Lung (tissue), 12 donors: ENCODE data around the gene BCL2. TPM values are rescaled to one million over a fixed set of nuclear protein-coding genes. Genes with fewer than 3 reads are reported as not detected.

ENCODE experiments used
- ATAC-seq: fragments of 200-7000 bp; cut with Tn5 transposase; one replicate; pipeline ENCODE4 v1.9.1; 2020; ENCODE audit warnings: moderate number of reproducible peaks; ENCODE audit not compliant: insufficient read depth, low FRiP score
- DNase-seq, 3 donors: peaks; one replicate each; pipeline ENCODE4 v3.0.0-alpha.2; 2013 to 2017
- H3K27ac ChIP-seq, 2 donors: one replicate each; pipeline ENCODE4 v1.5.1; 2013; ENCODE audit warnings: mild to moderate bottlenecking in 2 of 2, moderate library complexity in 2 of 2, control low read depth in 1 of 2, inconsistent platforms in 1 of 2, low read depth in 1 of 2, low read length in 1 of 2
- H3K27me3 ChIP-seq, 3 donors: one replicate each; pipeline ENCODE4 v1.5.1; 2013; ENCODE audit warnings: low read length in 2 of 3; ENCODE audit not compliant: control insufficient read depth in 3 of 3, insufficient read depth in 3 of 3
- H3K36me3 ChIP-seq, 4 donors: one replicate each; pipeline ENCODE4 v1.5.1; 2013; ENCODE audit warnings: low read length in 4 of 4, mild to moderate bottlenecking in 1 of 4, moderate library complexity in 1 of 4; ENCODE audit not compliant: control insufficient read depth in 4 of 4, insufficient read depth in 4 of 4
- H3K4me1 ChIP-seq, 5 donors: one replicate each; pipeline ENCODE4 v1.5.1; 2013; ENCODE audit warnings: low read length in 5 of 5, mild to moderate bottlenecking in 2 of 5, moderate library complexity in 1 of 5; ENCODE audit not compliant: control insufficient read depth in 5 of 5, insufficient read depth in 5 of 5
- H3K4me3 ChIP-seq: one replicate; pipeline ENCODE4 v1.5.1; 2013; ENCODE audit warnings: mild to moderate bottlenecking, control low read depth, moderate library complexity
- H3K9ac ChIP-seq, 2 donors: one replicate each; pipeline ENCODE4 v1.5.1; 2013; ENCODE audit warnings: low read length in 2 of 2, control low read depth in 1 of 2; ENCODE audit not compliant: insufficient read depth in 1 of 2
- H3K9me3 ChIP-seq, 4 donors: one replicate each; pipeline ENCODE4 v1.5.1; 2013; ENCODE audit warnings: low read length in 3 of 4, mild to moderate bottlenecking in 1 of 4, moderate library complexity in 1 of 4; ENCODE audit not compliant: control insufficient read depth in 4 of 4, insufficient read depth in 3 of 4
- CTCF ChIP-seq: IDR thresholded peaks from 2 replicates; pipeline ENCODE4 v1.5.1; 2012; ENCODE audit warnings: mild to moderate bottlenecking; ENCODE audit errors: control extremely low read depth, extremely low read depth
- WGBS, 2 donors: extraction: QIAGEN DNeasy Blood & Tissue Kit; methylation state at CpG; one replicate each; pipeline ENCODE4 v1.1.7; 2013; 5-methylcytosine and 5-hydroxymethylcytosine counted together
- polyA plus RNA-seq, 2 donors: library from polyadenylated mRNA; stranded (reverse); fragments of 200-250 nt; gene quantifications; one replicate each; pipeline ENCODE4 v1.2.1, GENCODE V29; 2013
- total RNA-seq, 2 donors: library from RNA; depleted of rRNA in 1 of 2; stranded (reverse); fragments of >200 nt in 1 of 2; gene quantifications; one replicate each; pipeline ENCODE4 v1.2.1, GENCODE V29; 2014 to 2021
- donor health status: control.
- donor health status: control.
- donor health status: Bipolar disorder and iron deficiency.
- donor health status: healthy.
- donor health status: DM: yes; HTN: yes; CAD: no.

The BCL2 gene
- total and polyA plus RNA-seq, 4 donors, result 1.5 to 30.9 (median 5.3) TPM

- no peaks in the 10 kb centered on the region for H3K36me3 ChIP-seq
- no peaks in the 10 kb centered on the region for H3K9me3 ChIP-seq
- DNase-seq (peak in 2 of 3 donors; percentile 39 to 52), ATAC-seq (no peak)
- H3K9ac ChIP-seq, result peak overlapping the region in 1 of 2 donors; percentile 77
- no peak overlapping the region for H3K4me3 ChIP-seq
- peak overlapping the region in 1 of 2 donors; percentile 6 for H3K27ac ChIP-seq
- WGBS, 2 donors, result 39 to 64% methylated on average over 6 of the region's 6 CpGs
- H3K4me1 ChIP-seq, result peaks cover 0 to 27% (median 2%) of the 10 kb centered on the region in 5 donors
- TF ChIP-seq CTCF, result no peak
- H3K27me3 ChIP-seq, result no peaks in the 10 kb centered on the region
These were observed 66.6 kb downstream of the BCL2 start for GRCh38 chr18:63253014-63253413.

- no peak overlapping the region for H3K4me3 ChIP-seq
- H3K9me3 ChIP-seq, result no peaks in the 10 kb centered on the region
- WGBS, 2 donors, result 8 to 50% methylated on average over 7 of the region's 7 CpGs
- H3K27ac ChIP-seq, result peak overlapping the region in 1 of 2 donors; percentile 23
- H3K36me3 ChIP-seq, result no peaks in the 10 kb centered on the region
- no peak for TF ChIP-seq CTCF
- ATAC-seq (peak; percentile 21), DNase-seq (peak; percentile 67 to 93 (median 85))
- no peak overlapping the region for H3K9ac ChIP-seq
- H3K4me1 ChIP-seq, result peaks cover 0 to 33% (median 3%) of the 10 kb centered on the region in 5 donors
- no peaks in the 10 kb centered on the region for H3K27me3 ChIP-seq
These were observed 69.8 kb downstream of the BCL2 start for GRCh38 chr18:63249771-63250170.

- H3K27ac ChIP-seq, result no peak overlapping the region
- peaks cover 0 to 25% (median 3%) of the 10 kb centered on the region in 5 donors for H3K4me1 ChIP-seq
- ATAC-seq, result no peak
- TF ChIP-seq CTCF, result no peak
- 73 to 90% methylated on average over 4 of the region's 4 CpGs for WGBS, 2 donors
- DNase-seq, result peak in 2 of 3 donors; percentile 64 to 79
- H3K4me3 ChIP-seq, result no peak overlapping the region
- no peaks in the 10 kb centered on the region for H3K9me3 ChIP-seq
- H3K36me3 ChIP-seq, result no peaks in the 10 kb centered on the region
- no peaks in the 10 kb centered on the region for H3K27me3 ChIP-seq
- peak overlapping the region in 1 of 2 donors; percentile 57 for H3K9ac ChIP-seq
These were observed 71.6 kb downstream of the BCL2 start for GRCh38 chr18:63247926-63248325.

GRCh38 chr18:63247506-63247905 lies 72.1 kb downstream of the BCL2 start:
- H3K9ac ChIP-seq, result peak overlapping the region in 1 of 2 donors; percentile 26
- peak overlapping the region in 1 of 2 donors; percentile 39 for H3K27ac ChIP-seq
- H3K27me3 ChIP-seq, result no peaks in the 10 kb centered on the region
- H3K9me3 ChIP-seq, result no peaks in the 10 kb centered on the region
- no peak for ATAC-seq
- WGBS, 2 donors, result 76 to 86% methylated on average over 4 of the region's 4 CpGs
- H3K36me3 ChIP-seq, result no peaks in the 10 kb centered on the region
- no peak for TF ChIP-seq CTCF
- H3K4me1 ChIP-seq, result peaks cover 0 to 23% (median 3%) of the 10 kb centered on the region in 5 donors
- no peak for DNase-seq
- H3K4me3 ChIP-seq, result no peak overlapping the region
